Right lobe of liver (tissue), 6 donors: ENCODE data around the gene HARBI1. TPM values are rescaled to one million over a fixed set of nuclear protein-coding genes. Genes with fewer than 3 reads are reported as not detected.

Source experiments
- ATAC-seq, 4 donors: fragments of 200-7000 bp; cut with Tn5 transposase; one replicate each; pipeline ENCODE4 v1.9.1; 2020; ENCODE audit warnings: mild to moderate bottlenecking in 4 of 4, moderate library complexity in 4 of 4
- DNase-seq, 3 donors: peaks; one replicate each; pipeline ENCODE4 v3.0.0-alpha.2; 2020
- H3K27ac ChIP-seq, 3 donors: fragments of 200-600 bp; one replicate each; pipeline ENCODE4 v1.8.0; 2022
- H3K27me3 ChIP-seq, 2 donors: fragments of 200-600 bp; one replicate each; pipeline ENCODE4 v1.8.0; 2022
- H3K36me3 ChIP-seq, 4 donors: fragments of 200-600 bp; sonication (generic) in 1 of 4; one replicate each; pipeline versions ENCODE4 v1.5.1 to v1.8.0; 2017 to 2022; ENCODE audit warnings: control low read depth in 1 of 4
- H3K4me1 ChIP-seq, 4 donors: fragments of 200-600 bp; sonication (generic) in 1 of 4; one replicate each; pipeline versions ENCODE4 v1.5.1 to v1.8.0; 2017 to 2022; ENCODE audit warnings: control low read depth in 1 of 4
- H3K4me3 ChIP-seq, 3 donors: fragments of 200-600 bp; one replicate each; pipeline ENCODE4 v1.8.0; 2022
- H3K9me3 ChIP-seq, 4 donors: fragments of 200-600 bp; sonication (generic) in 1 of 4; one replicate each; pipeline versions ENCODE4 v1.5.1 to v1.8.0; 2017 to 2022; ENCODE audit warnings: control low read depth in 1 of 4
- POLR2A ChIP-seq: fragments of 450-650 bp; IDR thresholded peaks from one replicate; pipeline ENCODE4 v1.6.1; 2017; ENCODE audit warnings: antibody characterized with exemption, mild to moderate bottlenecking
- WGBS: methylation state at CpG from one replicate; pipeline ENCODE4 v1.1.6; 2018; ENCODE audit warnings: low coverage, low lambda C conversion rate; ENCODE audit not compliant: insufficient coverage; ENCODE audit errors: missing lambda C conversion rate; 5-methylcytosine and 5-hydroxymethylcytosine counted together
- intact Hi-C, 2 donors: fragments of 100-400 bp; cut with DNase I; formaldehyde crosslinking; loops; one replicate each; pipeline versions ENCODE4 v1.11.2 to v1.14.1; 2022
- total RNA-seq, 6 experiments: library from RNA; depleted of rRNA in 2 of 6; stranded (reverse); fragments of >200 nt in 2 of 6; fragmentation: NEBNext Ultra II Directional in 3 of 6; extraction: Animal tissue kit (Norgen Biotek cat#: 25700) in 3 of 6; gene quantifications; one replicate each; pipeline versions ENCODE4 v1.1.0 to v1.2.4, GENCODE V29; 2016 to 2023
- TF ChIP-seq, protein P1 (sequence below), 4 donors: fragments of 200-600 bp in 3 of 4; fragments of 450-650 bp in 1 of 4; IDR thresholded peaks; one replicate each; pipeline versions ENCODE4 v1.5.1 to v1.8.0; 2016 to 2022; ENCODE audit warnings: antibody characterized with exemption in 4 of 4, mild to moderate bottlenecking in 2 of 4
- donor health status: DM: no; HTN: yes; CAD: no.
- donor health status: DM: no; HTN: no; CAD: no.
- donor health status: DM: no; HTN: no; CAD: no.
- donor health status: DM: no; HTN: yes; CAD: no.
- donor health status: DM: no; HTN: yes; CAD: no.

Gene HARBI1
- total RNA-seq, 6 experiments from 2014 or later, result 2.0 to 3.4 (median 2.9) TPM

DNA sequence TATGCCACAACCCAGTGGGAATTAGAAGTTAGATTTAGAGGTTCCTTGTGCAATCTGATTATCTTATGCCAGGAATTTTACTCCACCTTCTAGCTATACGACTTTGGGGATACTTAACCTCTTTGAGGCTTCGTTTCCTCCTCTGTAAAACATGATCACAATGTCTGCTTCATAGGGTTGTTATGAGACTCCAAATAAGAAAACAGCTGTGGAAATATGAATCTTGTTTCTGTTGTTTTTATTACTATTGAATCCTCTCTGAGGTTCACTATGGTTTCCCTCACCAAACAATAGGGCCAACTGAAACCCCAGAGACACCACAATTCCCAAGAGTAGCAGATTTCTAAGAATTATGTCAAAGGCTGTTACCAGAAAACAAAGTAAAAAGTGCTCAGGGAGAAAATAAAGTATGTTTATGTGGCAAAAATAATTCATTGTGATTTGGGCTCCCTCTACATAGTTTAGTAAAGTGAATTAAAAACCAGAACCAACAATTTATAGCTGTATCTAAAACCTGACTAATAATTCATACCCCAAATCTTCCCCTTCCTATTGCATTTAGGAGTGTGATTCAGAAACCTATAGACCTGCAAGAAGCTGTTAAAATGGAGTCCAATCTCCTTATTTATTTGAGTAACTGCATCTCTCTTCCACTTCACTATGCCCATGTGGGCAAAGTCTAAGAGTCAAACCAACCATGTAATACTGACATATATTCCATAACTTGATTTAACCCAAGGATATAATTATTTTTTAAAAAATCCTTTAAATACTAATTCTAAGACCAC, 61.6 kb downstream of the HARBI1 start:
- TF ChIP-seq, protein P1, sequence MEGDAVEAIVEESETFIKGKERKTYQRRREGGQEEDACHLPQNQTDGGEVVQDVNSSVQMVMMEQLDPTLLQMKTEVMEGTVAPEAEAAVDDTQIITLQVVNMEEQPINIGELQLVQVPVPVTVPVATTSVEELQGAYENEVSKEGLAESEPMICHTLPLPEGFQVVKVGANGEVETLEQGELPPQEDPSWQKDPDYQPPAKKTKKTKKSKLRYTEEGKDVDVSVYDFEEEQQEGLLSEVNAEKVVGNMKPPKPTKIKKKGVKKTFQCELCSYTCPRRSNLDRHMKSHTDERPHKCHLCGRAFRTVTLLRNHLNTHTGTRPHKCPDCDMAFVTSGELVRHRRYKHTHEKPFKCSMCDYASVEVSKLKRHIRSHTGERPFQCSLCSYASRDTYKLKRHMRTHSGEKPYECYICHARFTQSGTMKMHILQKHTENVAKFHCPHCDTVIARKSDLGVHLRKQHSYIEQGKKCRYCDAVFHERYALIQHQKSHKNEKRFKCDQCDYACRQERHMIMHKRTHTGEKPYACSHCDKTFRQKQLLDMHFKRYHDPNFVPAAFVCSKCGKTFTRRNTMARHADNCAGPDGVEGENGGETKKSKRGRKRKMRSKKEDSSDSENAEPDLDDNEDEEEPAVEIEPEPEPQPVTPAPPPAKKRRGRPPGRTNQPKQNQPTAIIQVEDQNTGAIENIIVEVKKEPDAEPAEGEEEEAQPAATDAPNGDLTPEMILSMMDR (IDR thresholded peaks at IDR 0.05), result no peak
- TF ChIP-seq POLR2A, result no peak
- intact Hi-C loops, result no loop called here
- DNase-seq, result no peak
- Histone ChIP-seq H3K4me3 (no peak overlapping the region), H3K9me3 (no peaks in the 10 kb centered on the region), H3K27ac (no peak overlapping the region), H3K36me3 (no peaks in the 10 kb centered on the region), H3K4me1 (peaks cover 0 to 32% (median 7%) of the 10 kb centered on the region in 4 donors), H3K27me3 (no peaks in the 10 kb centered on the region)
- ATAC-seq, result no peak
- 40% methylated on average over 2 of the region's 2 CpGs for WGBS

DNA sequence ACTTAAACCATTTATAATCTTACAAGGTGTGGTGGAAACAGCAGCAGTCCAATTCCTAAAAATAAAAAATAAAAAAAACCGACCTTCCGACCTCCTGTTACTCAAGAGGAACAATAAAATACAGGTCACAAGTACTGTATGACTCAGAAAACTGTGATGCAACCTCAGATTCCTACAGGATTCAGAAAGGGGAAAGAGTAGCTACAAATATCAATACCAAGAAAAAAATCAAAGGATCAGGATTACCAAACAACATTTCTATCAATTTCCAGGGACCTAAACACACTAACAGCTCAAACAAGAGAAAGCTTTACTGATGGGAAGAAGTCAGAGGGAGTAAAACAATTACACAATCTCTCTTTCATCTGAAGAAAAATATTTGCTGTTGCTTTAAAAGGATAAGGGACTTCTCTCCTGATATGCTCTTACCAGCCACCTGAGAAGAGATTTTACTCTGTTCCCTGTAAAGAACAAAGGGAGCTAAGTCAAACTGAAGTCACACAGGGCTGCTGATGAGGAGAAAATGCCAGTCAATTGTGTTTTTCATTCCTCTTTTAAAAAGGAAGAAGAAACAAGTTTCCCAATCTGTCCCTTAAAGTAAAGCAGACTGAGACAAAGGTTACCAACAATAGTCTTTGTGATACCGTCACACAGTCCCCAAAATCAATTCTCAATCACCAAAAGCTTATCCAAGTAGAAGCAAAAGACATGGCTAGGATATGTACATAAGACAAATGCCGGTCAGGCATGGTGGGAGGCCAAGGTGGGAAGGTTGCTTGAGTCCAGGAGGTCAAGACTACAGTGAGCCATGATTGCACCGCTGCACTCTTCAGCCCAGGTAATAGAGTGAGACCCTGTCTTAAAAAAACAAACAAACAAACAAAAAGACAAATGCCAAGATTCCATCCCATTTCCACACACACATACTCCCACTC, 62.5 kb downstream of the HARBI1 start:
- peaks cover 0 to 26% (median 7%) of the 10 kb centered on the region in 4 donors for H3K4me1 ChIP-seq
- H3K4me3 ChIP-seq, result no peak overlapping the region
- WGBS, result 28% methylated on average over 4 of the region's 5 CpGs
- TF ChIP-seq, protein P1 (IDR thresholded peaks at IDR 0.05), result no peak
- TF ChIP-seq POLR2A, result no peak
- H3K36me3 ChIP-seq, result no peaks in the 10 kb centered on the region
- peak; percentile 81 to 89 (median 84) for ATAC-seq
- H3K9me3 ChIP-seq, result no peaks in the 10 kb centered on the region
- no peak for DNase-seq
- intact Hi-C loops, result no loop called here
- peak overlapping the region; percentile 32 to 52 (median 41) for H3K27ac ChIP-seq
- no peaks in the 10 kb centered on the region for H3K27me3 ChIP-seq

DNA sequence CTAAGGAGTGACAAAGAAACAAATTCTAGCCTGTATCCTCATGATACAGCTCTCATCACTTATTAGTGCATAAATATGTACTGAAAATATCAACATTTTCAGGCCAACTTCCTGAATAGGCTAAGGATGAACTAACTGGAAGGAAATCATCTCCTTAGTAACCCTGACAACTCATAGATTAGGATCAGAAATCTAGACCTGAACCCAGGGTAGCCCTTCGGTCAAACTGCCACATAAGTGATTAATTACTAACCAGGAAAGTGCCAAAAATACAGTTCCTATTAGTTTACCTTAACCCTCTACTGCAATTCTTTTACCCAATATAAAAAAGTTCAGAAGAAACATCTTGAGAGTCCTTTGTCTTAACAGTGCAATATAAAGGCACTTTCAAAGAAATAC, 63.2 kb downstream of the HARBI1 start:
- no peaks in the 10 kb centered on the region for H3K27me3 ChIP-seq
- no peak for DNase-seq
- no peaks in the 10 kb centered on the region for H3K36me3 ChIP-seq
- no peak overlapping the region for H3K4me3 ChIP-seq
- intact Hi-C loops, result no loop called here
- WGBS, result 0% methylated on average over 1 of the region's 1 CpG
- peaks cover 0 to 26% (median 7%) of the 10 kb centered on the region in 4 donors for H3K4me1 ChIP-seq
- peak overlapping the region; percentile 25 to 41 (median 32) for H3K27ac ChIP-seq
- ATAC-seq, result peak; percentile 26 to 67 (median 54)
- TF ChIP-seq, protein P1 (IDR thresholded peaks at IDR 0.05), result no peak
- no peak for TF ChIP-seq POLR2A
- no peaks in the 10 kb centered on the region for H3K9me3 ChIP-seq

Other genes starting within 250 kb of the HARBI1 start
- 1 to 10 TPM in 5 of 6 experiments, under 1 TPM in 1; 0.35 to 6.4 (median 4.2) TPM for gene MDK, start 235.6 kb downstream of the HARBI1 start, total RNA-seq
- not detected for gene CHRM4, start 225.5 kb downstream of the HARBI1 start, total RNA-seq
- 10 to 100 TPM; 11.0 to 15.7 (median 13.6) TPM for gene AMBRA1, start 23.2 kb downstream of the HARBI1 start, total RNA-seq
- gene ATG13, start 326 bp upstream of the HARBI1 start, total RNA-seq, result 10 to 100 TPM; 34.5 to 60.9 (median 41.1) TPM
- gene ARHGAP1, start 83.4 kb upstream of the HARBI1 start, total RNA-seq, result 10 to 100 TPM; 26.5 to 46.2 (median 30.9) TPM
- 10 to 100 TPM in 1 of 6 experiments, 1 to 10 TPM in 5; 4.0 to 16.3 (median 6.9) TPM for gene ZNF408, start 83.8 kb upstream of the HARBI1 start, total RNA-seq
- 1,000 to 10,000 TPM in 3 of 6 experiments, 100 to 1,000 TPM in 3; 825 to 1,339 (median 1,089) TPM for gene F2, start 102.0 kb upstream of the HARBI1 start, total RNA-seq
- gene CKAP5, start 229.1 kb upstream of the HARBI1 start, total RNA-seq, result 10 to 100 TPM; 12.9 to 30.2 (median 21.2) TPM